ENCODE data around the gene DAD1.

GRCh38 chr14:22613106-22613695, 24.2 kb upstream of the DAD1 start:
- no peak for TF ChIP-seq POLR2AphosphoS5 (IDR thresholded peaks at IDR 0.05; ENCODE audit: insufficient read depth in 1 of 2, low read depth in 1 of 2)
- TF ChIP-seq, protein P1, sequence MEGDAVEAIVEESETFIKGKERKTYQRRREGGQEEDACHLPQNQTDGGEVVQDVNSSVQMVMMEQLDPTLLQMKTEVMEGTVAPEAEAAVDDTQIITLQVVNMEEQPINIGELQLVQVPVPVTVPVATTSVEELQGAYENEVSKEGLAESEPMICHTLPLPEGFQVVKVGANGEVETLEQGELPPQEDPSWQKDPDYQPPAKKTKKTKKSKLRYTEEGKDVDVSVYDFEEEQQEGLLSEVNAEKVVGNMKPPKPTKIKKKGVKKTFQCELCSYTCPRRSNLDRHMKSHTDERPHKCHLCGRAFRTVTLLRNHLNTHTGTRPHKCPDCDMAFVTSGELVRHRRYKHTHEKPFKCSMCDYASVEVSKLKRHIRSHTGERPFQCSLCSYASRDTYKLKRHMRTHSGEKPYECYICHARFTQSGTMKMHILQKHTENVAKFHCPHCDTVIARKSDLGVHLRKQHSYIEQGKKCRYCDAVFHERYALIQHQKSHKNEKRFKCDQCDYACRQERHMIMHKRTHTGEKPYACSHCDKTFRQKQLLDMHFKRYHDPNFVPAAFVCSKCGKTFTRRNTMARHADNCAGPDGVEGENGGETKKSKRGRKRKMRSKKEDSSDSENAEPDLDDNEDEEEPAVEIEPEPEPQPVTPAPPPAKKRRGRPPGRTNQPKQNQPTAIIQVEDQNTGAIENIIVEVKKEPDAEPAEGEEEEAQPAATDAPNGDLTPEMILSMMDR (IDR thresholded peaks at IDR 0.05) = no peak
